GDM1 (cell line): ENCODE data around the gene PPP1R15A.
"Not testable (repeated sequence)": the region's sequence is repeated elsewhere in the genome, so short reads cannot be mapped to it uniquely, and the experiment has no call there.

Source experiments
- DNase-seq: peaks from one replicate; lab custom pipeline; 2025; lab: John Stamatoyannopoulos, UW

The PPP1R15A gene

DNA sequence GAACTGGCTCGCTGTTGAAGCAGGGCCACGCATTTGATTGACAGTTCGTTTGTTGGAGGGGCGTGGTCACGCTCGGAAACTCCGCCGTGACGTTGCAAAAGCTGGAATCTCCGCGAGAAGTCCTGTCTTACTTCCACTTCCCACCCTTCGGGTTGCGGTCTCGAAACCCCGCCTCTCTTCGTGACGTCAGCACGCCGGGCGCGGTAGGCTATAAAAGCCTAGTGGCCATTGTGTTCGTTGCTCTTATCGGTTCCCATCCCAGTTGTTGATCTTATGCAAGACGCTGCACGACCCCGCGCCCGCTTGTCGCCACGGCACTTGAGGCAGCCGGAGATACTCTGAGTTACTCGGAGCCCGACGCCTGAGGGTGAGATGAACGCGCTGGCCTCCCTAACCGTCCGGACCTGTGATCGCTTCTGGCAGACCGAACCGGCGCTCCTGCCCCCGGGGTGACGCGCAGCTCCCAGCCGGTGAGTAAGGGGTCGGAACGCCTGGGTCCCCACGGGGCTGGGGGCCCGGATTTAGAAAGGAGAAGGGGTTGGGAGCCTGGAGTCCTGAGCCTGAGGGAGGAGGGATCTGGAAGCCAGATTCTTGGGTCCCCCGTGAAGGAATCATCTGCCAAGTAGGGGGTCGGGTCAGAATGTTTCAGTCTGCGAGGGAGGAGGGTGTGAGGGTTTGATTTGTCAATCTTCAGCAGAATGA is at the start of gene PPP1R15A:
PPP1R15A (plus strand) TSS at position 240 of the 702 bp plus-strand sequence. CDS start 813 bp downstream, outside the sequence.
- peak; percentile 93 for DNase-seq

DNA sequence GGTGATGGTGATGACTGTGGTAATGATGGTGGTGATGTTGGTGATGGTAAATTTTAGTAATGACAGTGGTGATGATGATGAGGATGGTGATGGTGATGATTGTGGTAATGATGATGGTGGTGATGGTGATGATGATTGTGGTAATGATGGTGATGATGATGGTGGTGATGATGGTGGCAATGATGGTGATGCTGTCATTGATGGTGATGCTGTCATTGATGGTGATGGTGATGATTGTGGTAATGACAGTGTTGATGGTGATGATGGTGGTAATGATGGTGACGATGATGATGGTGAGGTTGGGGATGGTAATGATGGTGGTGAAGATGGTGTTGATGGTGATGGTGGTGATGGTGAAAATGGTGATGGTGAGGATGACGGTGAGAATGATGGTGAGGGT is 49.7 kb upstream of the PPP1R15A start:
- no peak for DNase-seq

DNA sequence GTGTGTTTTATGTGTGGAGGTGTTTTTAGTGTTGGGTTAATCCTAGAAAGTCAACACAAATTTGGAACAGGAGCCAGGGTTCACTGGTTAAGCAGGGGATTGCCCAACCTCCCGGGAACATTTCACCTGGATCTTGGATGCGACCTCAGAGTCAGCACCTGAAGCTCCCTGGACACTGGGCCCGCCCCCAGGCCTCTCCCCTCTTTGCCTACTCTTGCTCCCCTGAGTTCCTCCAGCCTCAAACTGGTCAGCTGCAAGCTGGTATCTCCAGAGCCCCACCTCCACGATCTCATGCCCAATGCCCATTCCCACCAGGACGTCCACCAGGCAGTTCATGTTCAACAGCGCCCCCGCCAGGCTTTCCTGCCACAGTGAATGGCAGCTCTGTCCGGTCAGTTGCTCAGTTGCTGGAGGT is 45.6 kb upstream of the PPP1R15A start:
- DNase-seq, result no peak

DNA sequence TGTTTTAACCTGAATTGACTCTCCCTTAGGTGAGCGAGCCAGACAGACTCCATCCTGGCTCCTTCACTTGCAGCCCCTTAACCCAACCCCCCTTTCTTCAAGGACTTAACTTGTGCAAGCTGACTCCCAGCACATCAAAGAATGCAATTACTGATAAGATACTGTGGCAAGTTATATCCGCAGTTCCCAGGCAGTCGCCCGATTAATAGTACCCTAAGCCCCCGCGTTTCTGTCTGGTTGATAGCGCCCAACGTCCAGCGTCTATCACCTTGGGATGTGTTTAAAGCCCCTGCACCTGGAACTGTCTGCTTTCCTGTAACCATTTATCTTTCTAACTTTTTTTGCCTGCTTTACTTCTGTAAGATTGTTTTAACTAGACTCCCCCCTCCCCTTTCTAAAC is 42.1 kb upstream of the PPP1R15A start:
- no peak for DNase-seq

DNA sequence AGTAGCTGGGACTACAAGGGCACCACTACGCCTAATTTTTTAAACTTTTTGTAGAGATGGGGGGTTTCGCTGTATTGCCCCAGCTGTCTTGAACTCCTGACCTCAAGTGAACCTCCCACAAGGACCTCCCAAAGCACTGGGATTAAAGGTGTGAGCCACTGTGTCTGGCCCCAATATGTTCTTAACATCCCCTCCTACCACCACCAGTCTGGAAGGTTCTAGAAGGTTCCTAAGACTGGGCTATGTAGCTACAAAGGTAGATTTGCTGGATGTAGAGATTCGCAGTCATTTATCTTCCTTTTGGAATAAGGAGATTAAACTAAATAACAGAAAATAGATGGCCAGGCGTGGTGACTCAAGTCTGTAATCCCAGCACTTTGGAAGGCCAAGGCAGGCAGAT is 41.3 kb upstream of the PPP1R15A start:
- no peak for DNase-seq

DNA sequence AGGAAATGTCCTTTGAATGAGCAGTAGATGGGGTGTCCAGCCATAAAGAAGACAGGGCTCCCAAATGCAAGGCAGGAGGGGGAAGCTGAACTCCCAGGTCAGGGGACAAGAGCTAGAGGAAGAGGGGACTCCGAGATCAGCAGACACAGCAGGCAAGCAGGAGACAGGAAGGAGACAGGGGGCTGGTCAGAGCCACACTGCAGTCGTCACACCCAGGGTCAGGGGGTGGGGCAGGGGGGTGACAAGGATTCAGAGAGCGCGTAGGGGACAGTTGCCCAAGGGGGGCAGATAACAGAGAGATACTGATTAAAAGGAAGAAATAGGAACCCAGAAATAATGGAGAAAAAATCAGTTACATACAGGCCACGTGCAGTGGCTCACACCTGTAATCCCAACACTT is 39.2 kb upstream of the PPP1R15A start:
- DNase-seq, result no peak

DNA sequence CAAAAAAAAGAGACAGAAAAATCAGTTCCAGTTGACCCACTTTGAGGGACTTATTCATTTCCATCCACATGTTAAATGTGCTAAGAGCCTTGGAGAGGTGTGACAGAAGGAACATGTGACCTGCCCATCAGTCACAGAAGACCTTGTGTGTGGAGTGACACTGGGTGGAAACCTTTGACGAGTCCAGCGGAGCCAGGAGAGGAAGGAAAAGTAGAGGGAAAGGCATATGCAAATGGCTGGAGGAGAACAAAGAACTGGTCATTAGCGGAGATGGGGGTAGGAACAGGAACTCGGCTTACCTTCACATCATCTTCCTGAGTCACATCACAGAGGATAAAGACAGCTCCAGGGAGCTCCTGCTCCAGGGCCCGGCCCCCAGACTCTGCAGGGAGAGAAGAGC is 38.2 kb upstream of the PPP1R15A start:
- no peak for DNase-seq

DNA sequence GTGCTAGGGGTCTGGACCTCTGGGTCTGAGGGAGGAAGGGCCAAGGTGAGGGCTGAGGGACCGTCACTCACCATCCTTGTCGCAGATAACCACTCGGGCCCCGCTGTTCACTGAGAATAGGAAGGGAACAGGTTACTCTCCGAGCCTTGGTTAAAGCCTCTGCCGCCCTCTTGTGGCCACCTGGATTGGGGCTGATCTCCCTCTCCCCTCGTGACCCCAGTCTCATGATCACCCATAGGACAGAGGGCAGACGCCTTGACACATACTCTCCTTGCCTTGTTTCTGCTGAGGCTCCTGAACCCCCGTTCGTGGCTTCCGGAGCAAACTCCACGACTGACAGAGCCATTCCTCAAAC is 36.5 kb upstream of the PPP1R15A start:
- DNase-seq, result peak; percentile 80

DNA sequence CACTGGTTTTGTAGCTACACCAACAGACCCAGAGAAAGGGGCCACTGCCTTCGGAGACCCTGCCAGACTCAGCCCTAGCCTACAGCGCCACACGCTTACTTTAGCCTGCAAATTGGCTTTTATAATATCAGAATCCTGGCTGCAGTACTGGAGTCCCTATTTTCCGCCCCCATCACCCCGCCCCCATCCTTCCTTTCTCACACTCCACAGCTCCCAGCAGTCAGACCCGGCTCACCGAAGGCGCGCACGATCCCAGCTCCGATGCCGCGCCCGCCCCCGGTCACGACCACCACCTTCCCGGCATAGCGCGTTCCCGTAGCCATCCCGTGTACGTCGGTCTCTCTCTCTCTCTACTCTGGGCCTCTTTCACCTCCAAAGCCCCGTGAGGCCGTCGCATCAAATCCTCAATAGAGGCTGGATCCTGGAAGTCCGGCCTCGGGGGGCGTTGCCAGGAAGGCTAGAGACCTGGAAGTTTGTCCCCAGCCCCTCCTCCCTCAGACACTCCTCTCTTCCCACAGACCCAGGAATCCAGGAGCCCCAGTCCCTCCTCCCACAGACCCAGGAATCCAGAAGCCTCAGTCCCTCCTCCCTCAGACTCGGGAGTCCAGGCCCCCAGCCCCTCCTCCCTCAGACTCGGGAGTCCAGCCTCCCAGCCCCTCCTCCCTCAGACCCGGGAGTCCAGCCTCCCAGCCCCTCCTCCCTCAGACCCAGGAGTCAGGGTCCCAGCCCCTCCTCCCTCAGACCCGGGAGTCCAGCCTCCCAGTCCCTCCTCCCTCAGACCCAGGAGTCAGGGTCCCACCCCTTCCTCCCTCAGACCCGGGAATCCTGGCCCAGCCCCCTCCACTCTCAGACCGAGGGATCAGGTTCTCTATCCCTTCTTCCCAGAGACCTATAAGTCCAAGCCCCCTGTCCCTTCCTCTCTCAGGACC is 35.9 kb upstream of the PPP1R15A start, which contains the start of gene HSD17B14:
HSD17B14 (minus strand) TSS at position 403 of the 929 bp plus-strand sequence; CDS start at position 323, 80 bp downstream.
- no peak for DNase-seq

DNA sequence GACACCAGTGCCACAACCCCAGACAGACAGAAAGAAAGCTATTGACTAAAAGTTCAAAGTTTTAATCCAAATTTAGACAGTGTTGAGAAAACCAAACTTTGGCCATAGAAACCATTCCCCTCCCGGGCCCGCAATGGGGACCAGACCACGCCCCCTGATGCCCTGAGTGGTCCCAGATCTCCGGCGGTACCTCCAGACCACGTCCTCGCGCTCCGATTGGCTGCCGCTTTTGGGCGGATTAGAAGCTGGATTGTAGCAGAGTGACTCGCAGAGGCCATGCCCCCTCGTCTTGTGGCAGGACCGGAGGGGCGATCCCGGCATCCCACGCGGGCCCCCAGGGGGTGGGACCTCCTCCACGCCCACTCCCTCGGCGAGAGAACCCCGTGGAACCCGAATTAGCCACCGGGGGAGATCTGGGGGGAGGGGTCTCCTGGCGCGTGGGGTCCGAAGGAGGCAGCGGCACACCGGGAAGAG is 35.1 kb upstream of the PPP1R15A start:
- DNase-seq, result peak; percentile 90

DNA sequence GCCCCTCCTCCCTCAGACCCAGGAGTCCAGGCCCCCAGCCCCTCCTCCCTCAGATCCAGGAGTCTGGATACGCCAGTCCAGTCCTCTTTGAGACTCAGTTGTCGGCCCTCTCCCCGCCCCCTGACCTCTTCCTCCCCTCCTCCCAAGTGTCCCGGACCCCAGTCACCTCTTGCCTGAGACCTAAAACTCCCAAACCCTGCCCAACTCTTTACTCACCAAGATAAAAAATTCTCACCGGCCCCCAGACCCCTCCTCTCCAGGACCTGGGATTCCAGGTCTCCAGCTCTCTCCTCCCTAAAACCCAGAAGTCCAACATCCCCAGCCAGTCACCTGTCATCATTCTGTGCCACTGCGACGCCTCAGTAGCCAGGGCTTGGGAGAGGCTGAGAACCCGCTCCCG is 34.5 kb upstream of the PPP1R15A start:
- no peak for DNase-seq

DNA sequence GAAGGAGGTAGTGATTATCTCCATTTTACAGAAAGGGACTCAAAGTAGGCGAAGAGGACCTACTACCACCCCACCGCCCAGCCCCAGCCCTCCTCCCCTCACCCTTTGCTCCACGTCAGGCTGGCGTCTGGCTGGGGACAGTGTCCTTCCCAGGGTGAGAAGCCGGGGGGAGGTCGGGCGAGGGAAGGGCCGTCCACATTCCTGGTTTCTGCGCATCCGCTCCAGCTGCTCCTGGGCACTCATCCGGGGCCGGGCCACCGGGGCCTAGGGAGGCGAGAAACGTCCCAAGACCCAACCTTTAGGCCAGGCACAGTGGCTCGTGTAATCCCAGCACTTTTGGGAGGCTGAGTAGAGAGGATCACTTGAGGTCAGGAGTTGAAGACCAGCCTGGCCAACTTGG is 31.2 kb upstream of the PPP1R15A start:
- no peak for DNase-seq

DNA sequence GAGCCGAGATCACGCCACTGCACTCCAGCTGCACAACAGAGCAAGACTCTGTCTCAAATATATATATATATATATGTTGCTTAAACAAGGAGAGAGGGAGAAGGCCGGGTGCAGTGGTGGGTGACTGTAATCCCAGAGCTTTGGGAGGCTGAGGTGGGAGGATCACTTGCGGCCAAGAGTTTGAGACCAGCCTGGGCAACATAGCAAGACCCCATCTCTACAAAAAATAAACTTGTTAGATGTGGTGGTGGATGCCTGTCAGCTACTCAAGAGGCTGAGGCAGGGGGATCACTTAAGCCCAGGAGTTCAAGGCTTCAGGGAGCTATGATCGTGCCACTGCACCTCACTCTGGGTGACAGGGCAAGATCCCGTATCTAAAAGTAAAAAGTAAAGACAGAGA is 30.6 kb upstream of the PPP1R15A start:
- DNase-seq, result no peak

DNA sequence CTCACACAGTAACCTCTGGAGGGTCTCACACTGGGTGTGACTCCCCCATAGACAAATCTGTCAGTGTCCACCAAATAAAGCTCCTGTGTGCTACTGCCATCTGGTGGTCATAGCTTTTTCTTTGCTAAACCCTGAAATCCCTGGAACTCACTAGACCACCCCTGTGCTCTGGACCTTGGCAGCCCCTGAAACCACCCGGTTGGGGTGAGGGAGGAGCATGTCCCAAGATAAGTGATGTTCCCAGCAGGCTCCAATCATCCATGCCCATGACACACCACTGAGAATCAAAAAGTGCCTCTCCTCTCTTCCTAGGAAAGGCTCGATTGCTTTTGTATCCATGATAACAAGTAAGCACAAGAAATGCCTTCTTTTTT is 29.4 kb upstream of the PPP1R15A start:
- DNase-seq, result peak; percentile 5

DNA sequence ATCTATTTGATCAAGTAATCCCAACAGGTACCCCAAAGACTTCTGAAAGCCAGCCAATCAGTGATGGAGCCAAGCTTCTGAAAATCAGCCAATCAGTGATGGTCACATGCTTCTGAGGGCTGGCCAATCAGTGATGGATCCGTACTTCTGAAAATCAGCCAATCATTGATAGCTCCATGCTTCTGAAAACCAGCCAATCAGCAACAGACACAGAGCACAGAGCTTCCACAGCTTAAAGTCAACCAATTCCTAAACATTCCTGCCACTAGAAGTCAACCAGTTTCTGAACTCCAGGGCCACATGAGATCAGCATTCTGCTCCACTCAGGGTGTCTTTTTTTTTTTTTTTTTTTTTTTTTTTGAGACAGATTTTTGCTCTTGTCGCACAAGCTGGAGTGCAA is 27.7 kb upstream of the PPP1R15A start:
- DNase-seq, result peak; percentile 10

DNA sequence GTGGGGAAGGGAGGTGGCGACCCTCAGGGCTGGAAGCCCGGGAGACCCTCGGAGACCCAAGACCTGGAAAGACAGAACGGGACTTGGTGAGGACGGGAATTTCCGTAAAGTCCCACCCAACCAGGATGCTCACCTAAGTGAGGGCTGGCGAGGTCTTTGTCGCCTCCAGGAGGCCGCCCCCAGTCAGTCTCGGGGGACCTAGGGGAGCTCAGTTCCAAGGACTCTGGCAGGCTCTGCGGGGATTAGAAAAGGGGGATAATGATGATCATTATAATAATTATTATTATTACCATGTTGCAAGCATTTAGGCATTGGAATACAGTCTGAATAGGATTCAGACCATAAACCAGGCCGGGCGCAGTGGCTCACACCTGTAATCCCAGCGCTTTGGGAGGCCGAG is 26.8 kb upstream of the PPP1R15A start:
- DNase-seq, result no peak

DNA sequence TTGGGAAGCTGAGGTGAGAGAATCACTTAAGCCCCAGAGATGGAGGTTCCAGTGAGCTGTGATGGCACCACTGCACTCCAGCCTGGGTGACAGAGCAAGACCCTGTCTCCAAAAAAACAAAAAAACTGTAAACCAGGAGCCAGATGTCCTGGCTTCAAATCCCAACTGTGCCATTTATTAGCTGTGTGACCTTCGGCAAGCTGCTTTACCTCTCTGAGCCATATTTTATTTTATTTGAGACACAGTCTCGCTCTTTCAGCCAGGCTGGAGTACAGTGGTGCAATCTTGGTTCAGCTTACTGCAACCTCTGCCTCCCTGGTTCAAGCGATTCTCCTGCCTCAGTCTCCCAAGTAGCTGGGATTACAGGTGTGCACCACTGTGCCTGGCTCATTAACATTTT is 25.6 kb upstream of the PPP1R15A start:
- DNase-seq, result not testable (repeated sequence)

DNA sequence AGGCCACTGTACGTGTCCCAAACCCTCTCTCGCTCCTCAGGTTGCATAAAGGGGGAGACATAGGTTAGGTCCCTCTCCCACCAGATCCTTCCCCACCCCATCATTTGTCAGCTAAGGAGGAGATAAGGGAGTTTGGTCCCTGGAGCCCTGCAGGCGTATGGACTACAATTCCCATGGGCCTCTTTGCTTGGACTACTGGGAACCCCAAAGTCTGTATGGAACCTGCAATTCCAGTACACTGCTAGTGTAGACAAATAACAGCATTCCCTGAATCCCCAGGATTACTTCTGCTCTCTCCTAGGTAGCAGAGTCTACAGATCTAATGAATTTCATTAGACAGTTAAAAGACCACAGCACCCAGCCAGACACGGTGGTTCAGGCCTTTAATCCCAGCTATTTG is 19.9 kb upstream of the PPP1R15A start:
- no peak for DNase-seq

DNA sequence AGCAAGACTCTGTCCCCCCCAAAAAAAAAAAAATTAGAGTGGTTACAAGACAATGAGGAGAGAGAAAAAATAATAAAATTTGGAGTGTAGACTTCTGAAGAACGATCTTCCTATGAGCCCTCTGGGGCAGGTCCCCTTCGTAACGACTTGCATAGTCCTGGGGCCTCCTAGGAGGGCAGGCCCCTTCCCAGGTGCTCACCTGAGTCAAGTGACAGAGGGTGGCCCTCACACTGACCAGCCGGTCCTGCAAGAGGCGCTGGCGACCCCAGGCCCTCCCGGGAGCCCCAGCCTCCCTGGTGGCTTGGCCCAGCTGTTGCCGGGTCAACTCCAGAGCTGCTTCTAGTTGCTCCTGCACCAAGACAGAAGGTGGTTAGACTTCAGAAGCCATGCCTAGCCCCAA is 18.7 kb upstream of the PPP1R15A start:
- no peak for DNase-seq

DNA sequence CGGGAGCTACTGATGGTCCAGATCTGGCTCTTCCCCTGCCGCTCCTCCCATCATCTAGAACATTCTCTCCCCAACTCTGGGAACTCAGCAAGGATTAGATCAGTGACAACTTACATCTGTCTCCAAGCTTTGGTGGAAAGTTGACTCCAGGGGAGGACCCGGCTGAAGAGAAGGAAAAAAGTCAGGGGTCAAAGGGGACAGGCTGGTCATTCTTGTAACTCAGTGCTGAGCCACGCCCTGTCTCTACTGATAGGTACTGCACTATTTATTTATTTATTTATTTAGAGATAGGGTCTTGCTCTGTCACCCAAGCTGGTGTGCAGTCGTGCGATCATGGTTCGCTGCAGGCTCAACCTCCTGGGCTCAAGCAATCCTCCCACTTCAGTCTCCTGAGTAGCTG is 18.1 kb upstream of the PPP1R15A start:
- DNase-seq, result no peak

DNA sequence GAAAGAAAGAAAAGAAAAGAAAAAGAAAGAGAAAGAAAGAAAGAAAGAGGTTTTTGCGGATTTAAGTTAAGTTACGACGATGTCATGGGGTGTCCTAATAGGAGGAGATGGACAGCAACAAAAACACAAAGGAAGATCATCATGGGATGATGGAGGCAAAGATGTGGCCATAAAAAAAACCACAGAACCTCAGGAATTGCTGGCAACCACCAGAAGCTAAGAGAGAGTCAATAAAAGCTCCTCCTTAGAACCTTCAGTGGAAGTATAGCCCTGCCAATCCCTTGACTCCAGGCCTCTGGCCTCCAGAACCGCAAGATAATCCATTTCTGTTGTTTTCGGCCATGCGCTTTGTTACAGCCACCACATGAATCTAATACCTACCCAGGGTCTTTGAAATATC is 15.3 kb upstream of the PPP1R15A start:
- no peak for DNase-seq

DNA sequence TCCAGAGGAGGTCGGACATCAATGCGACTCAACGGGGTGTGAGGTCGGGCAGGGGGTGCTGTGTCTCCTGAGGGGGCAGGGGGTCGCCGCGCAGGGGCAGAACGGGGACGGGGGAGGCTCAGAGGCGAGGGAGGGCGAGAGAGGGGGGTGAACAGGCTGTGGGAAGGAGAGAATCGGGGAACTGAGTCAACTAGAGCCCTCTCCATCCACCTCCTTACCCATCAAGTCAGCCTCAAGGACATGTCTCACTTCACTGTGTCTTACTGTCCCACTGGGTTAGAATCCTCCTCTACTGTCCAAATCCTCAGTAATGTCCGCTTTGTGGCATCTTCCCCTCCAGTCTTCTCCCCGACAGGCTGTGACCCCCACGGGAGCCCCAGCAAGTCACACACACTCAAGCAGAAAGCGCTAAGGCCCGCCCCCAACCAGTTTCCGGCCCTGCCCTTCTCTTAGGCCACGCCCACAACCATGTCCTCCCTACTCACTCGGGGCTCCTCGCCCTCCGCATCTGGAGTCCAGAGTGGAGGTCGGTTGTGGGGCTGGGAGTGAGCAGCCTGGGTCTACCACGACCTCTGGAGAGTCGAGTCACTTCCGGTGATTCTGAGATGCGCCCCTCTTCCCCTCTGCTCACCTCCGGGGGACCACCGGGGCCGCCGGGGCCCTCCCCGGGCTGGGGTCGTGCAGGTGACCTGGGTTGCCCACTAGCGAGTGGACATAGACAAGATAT is 13.1 kb upstream of the PPP1R15A start:
- DNase-seq, result peak; percentile 50
